CD4-positive, alpha-beta T cell treated with Interferon alpha-2 for 1 hour (primary cell): ENCODE measurements around the gene ADRA1B.
"Not testable (repeated sequence)": the region's sequence is repeated elsewhere in the genome, so short reads cannot be mapped to it uniquely, and the experiment has no call there.

Experiments used
- DNase-seq, 2 donors: peaks; one replicate each; pipeline ENCODE4 v3.0.0-alpha.2; 2020 to 2022

The ADRA1B gene

DNA sequence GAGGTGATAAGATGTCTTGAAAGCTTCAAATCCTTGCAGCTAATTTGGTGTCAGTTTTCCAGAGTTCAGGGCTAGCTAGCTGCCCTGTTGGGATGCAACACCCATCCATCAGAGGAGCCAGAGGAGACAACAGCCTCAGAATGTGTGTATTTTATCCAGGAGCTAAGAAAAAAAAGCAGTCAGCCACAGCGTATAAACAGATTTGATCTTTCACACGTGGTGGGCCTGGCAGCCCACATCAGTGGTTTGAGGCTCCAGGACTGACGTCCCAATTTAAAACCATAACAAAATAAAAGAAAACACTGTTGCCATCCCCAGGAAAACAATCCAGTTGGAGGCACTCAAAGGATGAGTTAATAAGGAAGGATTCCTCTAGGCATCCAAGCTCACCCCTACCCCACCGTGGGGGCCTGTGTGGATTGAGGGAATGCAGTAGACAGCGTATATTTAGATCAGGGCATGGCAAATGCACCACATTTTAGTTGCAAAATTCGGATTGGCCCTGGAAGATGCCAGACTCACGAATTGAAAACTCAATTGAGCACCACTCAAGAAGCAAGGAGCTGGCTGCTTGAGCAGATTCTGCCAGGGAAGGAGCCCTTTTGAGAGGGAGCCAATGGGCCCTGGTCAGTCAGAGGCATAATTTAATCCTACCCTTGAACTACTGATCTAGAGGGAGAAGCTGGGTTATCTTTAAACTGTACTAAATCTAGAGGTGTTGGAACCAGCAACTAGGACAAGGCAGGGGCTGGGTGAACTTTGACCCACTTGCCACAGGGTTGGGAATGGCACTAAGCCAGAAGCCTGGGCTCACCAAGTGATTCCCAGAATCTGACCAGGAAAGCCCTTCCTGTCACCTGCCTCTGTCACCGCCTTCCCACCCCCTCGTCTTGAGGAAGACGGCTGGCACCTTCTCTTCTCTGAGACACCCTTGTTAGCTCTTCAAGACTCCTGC is 17.5 kb downstream of the ADRA1B start:
- DNase-seq: peak in 1 of 2 donors; percentile 2

DNA sequence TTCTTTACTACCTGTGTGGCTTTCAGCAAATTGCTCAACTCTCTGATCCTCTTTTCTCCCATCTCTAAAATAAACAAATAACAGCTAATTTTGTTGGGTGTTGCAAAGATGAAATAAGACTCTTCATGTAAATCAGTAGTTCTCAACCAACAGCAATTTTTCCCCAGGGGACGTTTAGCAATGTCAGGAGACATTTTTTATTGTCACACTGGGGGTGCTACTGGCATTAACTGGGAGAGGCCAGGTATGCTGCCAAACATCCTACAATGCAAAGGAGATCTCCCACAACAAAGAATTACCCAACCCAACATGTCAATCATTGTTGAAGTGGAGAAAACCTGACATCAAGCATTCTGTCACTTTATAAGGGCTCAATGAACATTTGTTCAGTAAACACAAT is 19.7 kb downstream of the ADRA1B start:
- no peak for DNase-seq

DNA sequence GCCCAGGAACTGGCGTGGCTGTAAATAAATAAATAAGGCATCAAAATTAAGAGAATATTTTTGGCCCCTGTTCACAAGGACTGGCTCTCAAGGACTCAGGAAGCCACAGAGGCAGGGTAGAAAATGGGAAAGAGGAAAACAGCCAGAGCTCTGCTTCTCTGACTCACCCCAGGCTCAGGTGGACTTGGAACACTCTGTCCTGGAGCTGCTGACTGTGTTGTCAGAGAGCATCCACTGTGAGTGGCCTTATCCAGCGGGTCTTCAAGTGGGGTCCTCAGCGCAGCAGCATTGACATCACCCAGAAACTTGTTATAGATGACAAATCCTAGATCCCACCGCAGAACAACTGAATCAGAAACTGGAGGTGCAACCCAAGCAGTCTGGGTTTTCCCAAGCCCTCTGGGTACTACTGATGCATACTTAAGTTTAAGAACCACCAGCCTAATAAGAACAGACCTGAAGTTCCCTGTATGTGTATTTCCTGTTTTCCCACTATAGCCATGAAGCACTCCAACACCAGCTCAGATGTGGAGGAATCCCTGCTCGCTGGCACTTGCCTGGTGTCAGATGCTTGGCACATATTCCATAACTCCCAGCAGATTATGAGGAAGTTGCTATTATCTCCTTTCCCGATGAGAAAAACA is 20.5 kb downstream of the ADRA1B start:
- no peak for DNase-seq

GRCh38 chr5:159937580-159937979 is 21.3 kb downstream of the ADRA1B start:
- no peak for DNase-seq

DNA sequence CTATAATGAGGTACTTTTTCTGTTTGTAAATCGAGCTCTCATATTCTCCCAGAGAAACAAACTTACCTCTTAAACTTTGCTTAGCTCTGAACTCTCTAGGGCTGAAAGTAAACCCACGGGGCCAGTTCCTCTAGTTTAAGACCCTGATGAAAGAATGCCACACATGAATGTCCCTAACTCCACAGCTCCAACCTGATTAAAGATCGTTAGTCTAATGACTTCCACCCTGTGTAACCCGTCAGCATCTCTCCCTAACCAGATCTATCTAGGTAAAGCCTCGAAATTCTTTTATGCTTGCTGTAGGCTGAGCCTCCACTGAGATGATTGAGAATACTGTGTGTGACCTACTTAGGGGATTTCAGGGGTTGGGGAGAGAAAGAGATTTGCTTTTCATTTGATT is 27.0 kb downstream of the ADRA1B start:
- no peak for DNase-seq

DNA sequence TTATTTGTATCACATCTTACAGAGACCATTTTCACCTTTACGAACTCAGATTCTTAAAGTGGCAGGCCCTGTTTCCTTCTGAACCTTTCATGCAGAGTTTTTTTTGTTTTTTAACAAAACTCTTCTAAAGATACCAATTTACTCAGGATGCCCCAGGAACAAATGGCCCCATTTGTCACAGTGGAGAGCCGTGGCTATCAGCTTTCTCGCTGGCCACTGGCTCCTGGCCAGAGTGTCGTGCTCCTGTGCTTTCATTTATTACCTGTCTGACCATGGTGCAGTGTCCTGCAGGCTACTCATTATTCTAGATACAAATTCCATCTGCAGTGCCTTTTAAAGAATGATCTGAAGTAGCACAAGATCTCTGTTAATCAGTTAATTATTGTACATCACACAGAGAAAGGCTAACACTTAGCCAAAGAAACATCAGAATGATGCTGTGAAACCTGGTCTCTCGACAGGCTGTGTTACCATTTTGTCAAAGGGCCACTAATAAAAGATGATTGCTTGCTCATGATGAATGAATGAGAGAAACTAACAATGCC is 27.8 kb downstream of the ADRA1B start:
- no peak for DNase-seq

GRCh38 chr5:159945359-159945758 is 29.1 kb downstream of the ADRA1B start:
- no peak for DNase-seq

- no peak for DNase-seq
Measured at GRCh38 chr5:159947708-159948358, 31.6 kb downstream of the ADRA1B start.

- no peak for DNase-seq
Measured at GRCh38 chr5:159951387-159951786, 35.1 kb downstream of the ADRA1B start.

- DNase-seq: no peak
Measured at GRCh38 chr5:159951834-159952233, 35.6 kb downstream of the ADRA1B start.

GRCh38 chr5:159953609-159954008 is 37.3 kb downstream of the ADRA1B start:
- DNase-seq: no peak

DNA sequence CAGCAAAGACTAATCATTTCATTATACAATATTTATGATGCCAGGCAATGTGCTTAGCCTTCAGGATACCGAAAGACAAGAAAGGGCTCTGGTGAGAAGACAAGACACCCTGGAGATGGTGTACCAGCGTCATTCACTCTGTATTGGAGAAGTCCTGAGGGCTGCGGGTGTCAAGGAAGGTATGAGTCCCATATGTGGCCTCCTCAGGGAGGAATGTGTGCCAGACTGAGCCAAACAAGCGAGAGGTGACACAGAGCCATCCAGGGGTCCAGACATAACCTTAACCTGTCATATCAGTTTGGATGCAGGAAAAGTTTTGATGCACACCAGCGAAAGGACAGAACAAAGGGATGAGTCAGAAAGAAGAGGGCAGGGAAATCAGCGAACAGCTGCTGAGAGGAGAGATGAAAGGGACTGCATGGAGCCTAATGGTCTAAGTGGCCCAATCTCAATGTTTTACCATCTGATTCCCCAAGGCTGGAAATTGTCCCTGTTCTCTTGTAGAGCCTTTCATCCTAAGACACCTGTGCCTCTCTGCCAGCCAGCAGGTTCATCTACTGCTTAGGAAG is 38.9 kb downstream of the ADRA1B start:
- no peak for DNase-seq

- no peak for DNase-seq
Measured at GRCh38 chr5:159956074-159956473, 39.8 kb downstream of the ADRA1B start.

DNA sequence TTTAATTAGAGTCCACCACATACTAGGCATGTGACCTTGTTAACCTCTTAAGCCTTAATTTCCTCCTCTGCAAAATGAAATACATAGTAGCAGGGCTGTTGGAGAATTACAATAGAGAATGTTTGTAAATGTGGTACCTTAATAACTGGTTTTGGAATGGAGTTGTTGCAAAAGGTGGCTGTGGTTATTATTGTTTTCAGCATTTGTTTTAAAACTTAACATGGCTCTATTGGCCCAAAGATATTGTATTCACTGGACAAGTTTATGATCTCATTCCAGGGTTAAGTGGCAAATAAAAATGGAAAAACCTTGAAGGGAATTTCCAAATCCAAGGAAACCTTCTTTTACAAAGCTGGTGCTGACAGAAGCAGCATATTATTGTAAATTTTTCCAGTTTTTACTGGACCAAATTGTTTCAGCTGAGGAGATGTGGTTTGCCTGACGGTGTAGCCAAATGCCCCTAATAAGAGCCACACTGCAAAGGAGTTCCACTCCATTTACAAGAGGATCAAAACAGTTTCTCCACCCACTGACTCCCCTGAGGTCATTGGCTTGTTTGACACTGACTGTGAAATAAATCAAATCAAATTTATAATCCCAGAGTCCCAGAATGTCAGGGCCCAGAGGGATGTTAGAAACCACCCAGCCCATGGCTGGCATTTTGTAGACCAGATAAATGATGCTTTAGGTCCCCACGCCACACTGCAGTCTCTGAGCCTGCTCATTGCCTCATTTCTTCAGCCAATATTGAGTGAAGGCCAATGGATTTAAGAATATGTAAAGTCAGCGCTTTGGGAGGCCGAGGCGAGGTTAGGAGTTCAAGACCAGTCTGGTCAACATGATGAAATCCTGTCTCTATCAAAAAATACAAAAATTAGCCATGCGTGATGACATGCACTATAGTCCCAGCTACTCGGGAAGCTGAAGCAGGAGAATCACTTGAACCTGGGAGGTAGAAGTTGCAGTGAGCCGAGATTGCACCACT is 45.2 kb downstream of the ADRA1B start:
- DNase-seq: no peak

- DNase-seq: no peak
Measured at GRCh38 chr5:159962214-159962613, 45.9 kb downstream of the ADRA1B start.

DNA sequence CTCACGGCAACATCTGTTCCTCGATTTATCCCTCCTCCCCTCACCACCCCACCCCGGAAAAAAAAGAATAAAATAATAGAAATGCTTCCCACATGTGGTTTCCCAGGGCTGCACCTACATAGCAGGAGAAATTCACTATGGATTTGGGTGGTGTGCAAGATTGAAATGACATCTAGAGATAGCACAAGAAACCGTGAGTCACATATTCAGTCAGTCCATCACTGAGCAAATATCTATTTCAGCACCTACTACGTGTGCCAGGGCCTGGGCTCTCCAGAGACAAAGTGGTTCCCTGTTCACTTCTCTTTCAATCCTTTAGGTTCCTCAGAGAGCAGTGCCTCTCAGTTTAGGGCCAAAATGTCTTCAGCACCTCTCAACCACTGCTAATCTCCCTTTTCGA is 47.7 kb downstream of the ADRA1B start:
- no peak for DNase-seq

GRCh38 chr5:159965031-159965837 is 49.0 kb downstream of the ADRA1B start:
- peak in 1 of 2 donors; percentile 13 for DNase-seq

DNA sequence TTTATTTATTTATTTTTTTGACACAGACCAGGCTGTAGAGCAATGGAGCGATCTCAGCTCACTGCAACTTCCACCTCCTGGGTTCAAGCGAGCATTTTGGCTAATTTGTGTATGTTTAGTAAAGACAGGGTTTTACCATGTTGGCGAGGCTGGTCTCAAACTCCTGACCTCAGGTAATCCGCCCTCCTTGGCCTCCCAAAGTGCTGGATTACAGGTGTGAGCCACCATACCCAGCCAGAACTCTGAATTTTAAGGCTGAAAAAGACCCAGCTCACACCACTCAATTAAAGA is 49.5 kb downstream of the ADRA1B start:
- DNase-seq: not testable (repeated sequence)

- DNase-seq: no peak
Measured at GRCh38 chr5:159969966-159970365, 53.7 kb downstream of the ADRA1B start.

DNA sequence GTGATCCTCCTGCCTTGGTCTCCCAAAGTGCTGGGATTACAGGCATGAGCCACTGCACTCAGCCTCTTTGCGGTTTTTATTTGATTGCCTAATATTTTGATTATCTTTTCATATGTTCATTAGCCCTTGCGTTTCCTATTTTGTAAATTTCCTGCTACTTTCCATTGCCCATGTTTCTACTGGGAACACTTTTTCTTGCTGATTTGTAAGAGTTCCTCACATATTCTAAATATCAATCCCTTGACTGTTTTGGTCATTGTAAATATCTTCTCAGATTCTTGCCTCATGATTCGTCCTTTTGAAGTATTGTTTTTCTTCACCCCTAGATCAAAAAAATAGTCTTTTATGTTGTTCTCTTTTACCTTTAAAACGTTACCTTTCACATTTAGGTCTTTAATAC is 54.8 kb downstream of the ADRA1B start:
- no peak for DNase-seq

DNA sequence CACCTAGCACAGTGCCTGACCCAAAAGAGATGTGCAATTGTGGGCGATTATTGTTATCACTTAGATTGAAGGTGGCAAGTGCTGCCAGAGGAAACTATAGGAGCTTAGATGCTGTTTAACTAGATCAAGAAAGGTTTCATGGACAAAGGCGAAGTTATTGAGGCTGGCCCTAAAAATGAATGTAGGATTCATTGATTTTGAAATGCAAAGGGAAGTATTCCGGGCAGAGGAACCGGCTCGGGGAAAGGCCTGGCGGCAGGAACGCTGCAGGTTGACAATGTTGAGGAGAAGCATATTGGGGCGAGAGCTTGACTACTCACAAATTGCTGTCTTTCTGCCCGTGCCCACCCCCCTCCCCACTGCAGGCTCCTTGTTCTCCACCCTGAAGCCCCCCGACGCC is 55.2 kb downstream of the ADRA1B start:
- no peak for DNase-seq
